WERI-Rb-1 (cell line): ENCODE measurements around the gene EPB41L4B.

Experiments
- DNase-seq: peaks from one replicate; pipeline ENCODE4 v3.0.0-alpha.2; 2020
- H3K27ac ChIP-seq: fragments of 250-450 bp; sonication (Bioruptor Pico); 2 replicates; pipeline ENCODE4 v1.5.1; 2020; ENCODE audit warnings: mild to moderate bottlenecking, moderate library complexity
- H3K27me3 ChIP-seq: fragments of 250-450 bp; sonication (Bioruptor Pico); 2 replicates; pipeline ENCODE4 v1.5.1; 2021; ENCODE audit warnings: mild to moderate bottlenecking, low read depth, moderate library complexity; ENCODE audit not compliant: insufficient read depth, severe bottlenecking
- H3K36me3 ChIP-seq: fragments of 250-450 bp; sonication (Bioruptor Pico); 2 replicates; pipeline ENCODE4 v1.5.1; 2020; ENCODE audit warnings: mild to moderate bottlenecking, moderate library complexity
- H3K4me3 ChIP-seq: 2 replicates; pipeline ENCODE4 v1.5.1; 2011; ENCODE audit warnings: low read depth, mild to moderate bottlenecking, control low read depth, low read length
- H3K9me3 ChIP-seq: fragments of 250-450 bp; sonication (Bioruptor Pico); 2 replicates; pipeline ENCODE4 v1.5.1; 2021; ENCODE audit warnings: mild to moderate bottlenecking, moderate library complexity; ENCODE audit not compliant: severe bottlenecking
- CTCF ChIP-seq: IDR thresholded peaks from 2 replicates; pipeline ENCODE4 v1.5.1; 2011; ENCODE audit warnings: low read depth, mild to moderate bottlenecking, control low read depth, inconsistent platforms, low read length

EPB41L4B gene

GRCh38 chr9:109164042-109164441, 156.8 kb downstream of the EPB41L4B start:
- Histone ChIP-seq H3K36me3 (no peaks in the 10 kb centered on the region; the same call in 1 of the 2 replicates), H3K9me3 (peaks cover 5% of the 10 kb centered on the region), H3K27me3 (no peaks in the 10 kb centered on the region), H3K27ac (no peak overlapping the region), H3K4me3 (no peak overlapping the region)
- no peak for DNase-seq
- no peak for TF ChIP-seq CTCF

GRCh38 chr9:109163194-109163593, 157.7 kb downstream of the EPB41L4B start:
- no peak for DNase-seq
- Histone ChIP-seq H3K4me3 (no peak overlapping the region), H3K36me3 (no peaks in the 10 kb centered on the region; the same call in 1 of the 2 replicates), H3K27ac (no peak overlapping the region), H3K27me3 (no peaks in the 10 kb centered on the region), H3K9me3 (peaks cover 5% of the 10 kb centered on the region)
- TF ChIP-seq CTCF = no peak

- H3K36me3 ChIP-seq = no peaks in the 10 kb centered on the region; the same call in 1 of the 2 replicates
- no peaks in the 10 kb centered on the region for H3K27me3 ChIP-seq
- no peak overlapping the region for H3K27ac ChIP-seq
- H3K9me3 ChIP-seq = peaks cover 5% of the 10 kb centered on the region
- no peak overlapping the region for H3K4me3 ChIP-seq
- no peak for DNase-seq
- TF ChIP-seq CTCF = no peak
Observed at GRCh38 chr9:109162677-109163076, 158.2 kb downstream of the EPB41L4B start.

GRCh38 chr9:109161471-109161870, 159.4 kb downstream of the EPB41L4B start:
- no peaks in the 10 kb centered on the region for H3K27me3 ChIP-seq
- no peak overlapping the region for H3K27ac ChIP-seq
- no peak for DNase-seq
- no peak for TF ChIP-seq CTCF
- H3K4me3 ChIP-seq = no peak overlapping the region
- no peaks in the 10 kb centered on the region; the same call in 1 of the 2 replicates for H3K36me3 ChIP-seq
- peaks cover 5% of the 10 kb centered on the region for H3K9me3 ChIP-seq

- H3K4me3 ChIP-seq = no peak overlapping the region
- H3K36me3 ChIP-seq = no peaks in the 10 kb centered on the region
- H3K9me3 ChIP-seq = no peaks in the 10 kb centered on the region
- no peak for DNase-seq
- TF ChIP-seq CTCF = no peak
- no peak overlapping the region for H3K27ac ChIP-seq
- H3K27me3 ChIP-seq = no peaks in the 10 kb centered on the region
Observed at GRCh38 chr9:109159583-109159982, 161.3 kb downstream of the EPB41L4B start.

- H3K27me3 ChIP-seq = no peaks in the 10 kb centered on the region
- H3K4me3 ChIP-seq = no peak overlapping the region
- H3K9me3 ChIP-seq = peaks cover 2% of the 10 kb centered on the region
- no peak for TF ChIP-seq CTCF
- DNase-seq = no peak
- no peaks in the 10 kb centered on the region for H3K36me3 ChIP-seq
- H3K27ac ChIP-seq = no peak overlapping the region
Observed at GRCh38 chr9:109158651-109159050, 162.2 kb downstream of the EPB41L4B start.
